Suprapubic skin (tissue), 4 donors: ENCODE data around the gene ITPK1. TPM values are rescaled to one million over a fixed set of nuclear protein-coding genes. Genes with fewer than 3 reads are reported as not detected.

Source experiments
- DNase-seq, 2 donors: peaks; one replicate each; pipeline ENCODE4 v3.0.0-alpha.2; 2019; ENCODE audit warnings: low spot score in 2 of 2
- H3K27ac ChIP-seq: fragments of 200-600 bp; sonication (generic); one replicate; pipeline ENCODE4 v1.5.1; 2019
- H3K27me3 ChIP-seq: fragments of 200-600 bp; sonication (generic); one replicate; pipeline ENCODE4 v1.5.1; 2019
- H3K36me3 ChIP-seq: fragments of 200-600 bp; sonication (generic); one replicate; pipeline ENCODE4 v1.5.1; 2019
- H3K4me1 ChIP-seq: fragments of 200-600 bp; sonication (generic); one replicate; pipeline ENCODE4 v1.5.1; 2019
- H3K4me3 ChIP-seq: fragments of 200-600 bp; sonication (generic); one replicate; pipeline ENCODE4 v1.5.1; 2019; ENCODE audit warnings: mild to moderate bottlenecking
- H3K9me3 ChIP-seq: fragments of 200-600 bp; sonication (generic); one replicate; pipeline ENCODE4 v1.5.1; 2019
- EP300 ChIP-seq: sonication (generic); formaldehyde crosslinking; IDR thresholded peaks from one replicate; pipeline ENCODE4 v1.6.1; 2017; ENCODE audit warnings: antibody characterized with exemption
- POLR2A ChIP-seq, 2 donors: fragments of 450-650 bp; IDR thresholded peaks; one replicate each; pipeline ENCODE4 v1.6.1; 2017; ENCODE audit warnings: antibody characterized with exemption in 2 of 2, mild to moderate bottlenecking in 2 of 2, moderate library complexity in 2 of 2
- POLR2AphosphoS5 ChIP-seq, 3 donors: sonication (generic); formaldehyde crosslinking; IDR thresholded peaks; one replicate each; pipeline ENCODE4 v1.6.1; 2017; ENCODE audit warnings: antibody characterized with exemption in 3 of 3
- WGBS: methylation state at CpG from one replicate; pipeline ENCODE4 v1.1.5; 2018; 5-methylcytosine and 5-hydroxymethylcytosine counted together
- total RNA-seq, 4 donors: library from RNA; depleted of rRNA; stranded (reverse); fragments of >200 nt; gene quantifications; one replicate each; pipeline ENCODE4 v1.1.0, GENCODE V29; 2016
- TF ChIP-seq, protein P1 (sequence below), 2 donors: fragments of 200-600 bp in 1 of 2; fragments of 450-650 bp in 1 of 2; sonication (generic) in 1 of 2; IDR thresholded peaks; one replicate each; pipeline ENCODE4 v1.5.1; 2016 to 2019; ENCODE audit warnings: antibody characterized with exemption in 2 of 2, mild to moderate bottlenecking in 1 of 2, moderate library complexity in 1 of 2

The ITPK1 gene
- total RNA-seq, 4 donors from 2014 or later: 29.9 to 33.6 (median 32.2) TPM

DNA sequence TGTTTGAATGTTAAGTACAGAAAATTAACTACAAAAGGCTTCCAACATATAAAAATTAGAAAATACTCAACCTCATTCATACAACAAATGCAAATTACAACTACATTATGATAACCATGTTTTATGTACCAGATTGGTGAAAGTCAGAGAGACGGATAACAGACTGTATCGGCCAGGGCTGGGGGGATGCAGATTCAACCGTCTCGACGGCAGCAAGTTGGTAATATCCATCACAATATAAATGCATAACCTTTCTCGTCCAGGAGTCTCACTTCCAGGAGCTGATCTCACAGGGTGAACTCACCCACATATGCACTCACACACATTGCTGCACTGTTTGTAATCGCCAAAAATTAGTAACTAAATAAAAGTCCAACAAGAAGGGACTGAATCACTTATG lies 89.4 kb downstream of the ITPK1 start:
- Histone ChIP-seq H3K9me3 (no peaks in the 10 kb centered on the region), H3K27ac (no peak overlapping the region), H3K4me3 (no peak overlapping the region), H3K27me3 (no peaks in the 10 kb centered on the region), H3K36me3 (no peaks in the 10 kb centered on the region), H3K4me1 (peaks cover 2% of the 10 kb centered on the region)
- DNase-seq: no peak
- 92% methylated on average over 7 of the region's 7 CpGs for WGBS
- no peak for TF ChIP-seq POLR2A (IDR thresholded peaks at IDR 0.05)
- TF ChIP-seq, protein P1, sequence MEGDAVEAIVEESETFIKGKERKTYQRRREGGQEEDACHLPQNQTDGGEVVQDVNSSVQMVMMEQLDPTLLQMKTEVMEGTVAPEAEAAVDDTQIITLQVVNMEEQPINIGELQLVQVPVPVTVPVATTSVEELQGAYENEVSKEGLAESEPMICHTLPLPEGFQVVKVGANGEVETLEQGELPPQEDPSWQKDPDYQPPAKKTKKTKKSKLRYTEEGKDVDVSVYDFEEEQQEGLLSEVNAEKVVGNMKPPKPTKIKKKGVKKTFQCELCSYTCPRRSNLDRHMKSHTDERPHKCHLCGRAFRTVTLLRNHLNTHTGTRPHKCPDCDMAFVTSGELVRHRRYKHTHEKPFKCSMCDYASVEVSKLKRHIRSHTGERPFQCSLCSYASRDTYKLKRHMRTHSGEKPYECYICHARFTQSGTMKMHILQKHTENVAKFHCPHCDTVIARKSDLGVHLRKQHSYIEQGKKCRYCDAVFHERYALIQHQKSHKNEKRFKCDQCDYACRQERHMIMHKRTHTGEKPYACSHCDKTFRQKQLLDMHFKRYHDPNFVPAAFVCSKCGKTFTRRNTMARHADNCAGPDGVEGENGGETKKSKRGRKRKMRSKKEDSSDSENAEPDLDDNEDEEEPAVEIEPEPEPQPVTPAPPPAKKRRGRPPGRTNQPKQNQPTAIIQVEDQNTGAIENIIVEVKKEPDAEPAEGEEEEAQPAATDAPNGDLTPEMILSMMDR (IDR thresholded peaks at IDR 0.05): no peak
- no peak for TF ChIP-seq EP300

DNA sequence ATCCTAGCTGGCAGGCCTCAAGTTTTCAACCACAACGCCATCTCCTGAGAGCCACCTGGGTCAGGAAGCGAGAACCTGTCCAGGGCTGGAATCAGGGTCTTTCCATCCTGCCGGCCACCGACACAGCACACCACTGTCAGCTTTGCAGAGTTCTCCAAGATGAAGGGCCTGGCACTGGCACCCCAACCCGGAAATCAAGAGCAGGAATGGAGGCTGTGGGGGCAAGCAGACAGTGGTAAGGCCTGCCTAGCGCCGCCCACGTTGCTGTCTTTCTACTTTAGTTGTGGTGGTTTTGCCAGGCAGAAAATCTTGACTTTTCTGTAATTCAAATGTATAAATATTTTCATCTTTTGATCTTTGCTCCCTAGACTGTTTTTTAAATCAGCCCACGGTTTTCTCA lies 90.7 kb downstream of the ITPK1 start:
- no peak for DNase-seq
- Histone ChIP-seq H3K4me3 (no peak overlapping the region), H3K27ac (no peak overlapping the region), H3K9me3 (no peaks in the 10 kb centered on the region), H3K27me3 (no peaks in the 10 kb centered on the region), H3K4me1 (no peaks in the 10 kb centered on the region), H3K36me3 (no peaks in the 10 kb centered on the region)
- 85% methylated on average over 8 of the region's 9 CpGs for WGBS
- TF ChIP-seq, protein P1 (IDR thresholded peaks at IDR 0.05): no peak
- TF ChIP-seq EP300 (no peak), POLR2A (IDR thresholded peaks at IDR 0.05) (no peak), POLR2AphosphoS5 (IDR thresholded peaks at IDR 0.05) (no peak)

DNA sequence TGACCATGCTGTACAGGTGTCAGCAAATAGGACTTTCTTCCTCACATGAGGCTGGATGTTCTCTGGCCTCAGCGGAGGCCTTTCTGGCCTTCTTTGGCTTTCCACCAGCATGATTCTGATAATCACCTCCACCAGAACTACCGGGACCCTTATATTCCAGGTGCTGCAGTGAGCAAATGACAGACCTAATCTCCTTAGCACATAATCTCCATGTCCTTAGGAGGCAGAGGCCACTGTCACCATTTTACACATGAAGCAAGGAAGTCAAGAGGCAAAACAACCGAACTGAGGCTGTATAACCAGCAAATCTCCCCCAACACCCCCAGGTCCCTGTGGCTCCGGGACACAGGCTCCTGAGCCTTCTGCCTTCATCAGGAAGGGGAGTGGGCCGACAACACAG lies 91.2 kb downstream of the ITPK1 start:
- no peak for DNase-seq
- H3K4me1 ChIP-seq: no peaks in the 10 kb centered on the region
- no peaks in the 10 kb centered on the region for H3K9me3 ChIP-seq
- H3K36me3 ChIP-seq: no peaks in the 10 kb centered on the region
- H3K27me3 ChIP-seq: no peaks in the 10 kb centered on the region
- no peak overlapping the region for H3K27ac ChIP-seq
- no peak overlapping the region for H3K4me3 ChIP-seq
- 100% methylated on average over 4 of the region's 5 CpGs for WGBS
- TF ChIP-seq, protein P1 (IDR thresholded peaks at IDR 0.05): no peak
- TF ChIP-seq POLR2AphosphoS5 (IDR thresholded peaks at IDR 0.05): no peak
- no peak for TF ChIP-seq POLR2A (IDR thresholded peaks at IDR 0.05)
- no peak for TF ChIP-seq EP300

DNA sequence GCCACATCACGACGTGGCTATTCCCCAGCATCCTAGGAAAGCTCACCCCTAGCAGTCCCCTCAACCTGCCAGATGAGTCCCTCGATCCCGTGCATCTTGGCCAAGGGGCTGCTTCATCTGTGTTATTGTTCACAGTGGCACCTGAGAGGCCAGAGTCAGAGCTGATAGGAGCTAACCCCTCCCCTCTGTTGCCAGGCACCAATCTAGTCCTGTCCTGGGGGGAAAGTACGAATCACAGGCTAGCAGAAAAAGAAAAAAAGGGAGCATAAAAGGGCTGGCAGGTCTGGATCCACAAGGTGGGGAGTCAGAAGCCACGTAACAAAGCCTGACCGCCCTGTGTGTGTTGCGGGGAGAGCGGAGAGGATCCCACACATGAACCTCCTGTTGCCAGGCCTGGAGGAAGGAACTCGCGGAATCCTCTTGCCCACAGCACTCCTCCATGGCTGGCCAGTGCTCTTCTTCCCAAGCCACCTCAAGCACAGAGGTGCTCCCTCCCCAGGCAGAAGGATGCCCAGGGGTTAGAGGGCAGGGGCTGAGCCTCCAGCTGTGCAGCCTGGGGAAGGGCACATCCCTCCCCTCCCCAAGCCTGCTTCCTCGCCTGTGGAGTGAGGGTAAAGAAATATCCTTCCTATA lies 91.8 kb downstream of the ITPK1 start:
- H3K4me1 ChIP-seq: no peaks in the 10 kb centered on the region
- H3K4me3 ChIP-seq: no peak overlapping the region
- H3K36me3 ChIP-seq: no peaks in the 10 kb centered on the region
- WGBS: 80% methylated on average over 11 of the region's 12 CpGs
- no peaks in the 10 kb centered on the region for H3K27me3 ChIP-seq
- no peak for DNase-seq
- no peak overlapping the region for H3K27ac ChIP-seq
- no peaks in the 10 kb centered on the region for H3K9me3 ChIP-seq
- TF ChIP-seq, protein P1 (IDR thresholded peaks at IDR 0.05): no peak
- no peak for TF ChIP-seq POLR2A (IDR thresholded peaks at IDR 0.05)
- TF ChIP-seq EP300: no peak
- TF ChIP-seq POLR2AphosphoS5 (IDR thresholded peaks at IDR 0.05): no peak

DNA sequence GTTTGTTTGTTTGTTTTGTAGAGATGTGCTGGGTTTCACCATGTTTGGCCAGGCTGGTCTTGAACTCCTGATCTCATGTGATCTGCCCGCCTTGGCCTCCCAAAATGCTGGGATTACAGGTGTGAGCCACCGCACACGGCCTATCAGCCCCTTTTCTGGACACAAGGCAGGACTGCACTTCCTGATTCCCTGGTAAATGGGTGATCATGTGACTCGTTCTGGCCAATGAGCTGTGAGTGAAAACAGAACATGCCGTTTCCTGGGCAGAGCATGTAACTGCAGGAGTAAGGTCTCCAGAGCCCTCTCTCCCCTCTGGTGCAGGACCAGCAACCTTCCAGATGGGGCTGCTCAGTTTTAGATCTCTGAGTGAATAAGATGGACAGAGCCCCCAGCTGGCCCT lies 92.7 kb downstream of the ITPK1 start:
- TF ChIP-seq EP300: no peak
- TF ChIP-seq, protein P1 (IDR thresholded peaks at IDR 0.05): no peak
- TF ChIP-seq POLR2A (IDR thresholded peaks at IDR 0.05): no peak
- no peak for TF ChIP-seq POLR2AphosphoS5 (IDR thresholded peaks at IDR 0.05)
- Histone ChIP-seq H3K9me3 (no peaks in the 10 kb centered on the region), H3K4me1 (no peaks in the 10 kb centered on the region), H3K27ac (no peak overlapping the region), H3K36me3 (no peaks in the 10 kb centered on the region), H3K27me3 (no peaks in the 10 kb centered on the region), H3K4me3 (no peak overlapping the region)
- 85% methylated on average over 5 of the region's 5 CpGs for WGBS
- DNase-seq: no peak
